A549 treated with ZK216348 at 1 μM for 4 hours (cell line): ENCODE measurements around the gene RHOH. TPM values are rescaled to one million over a fixed set of nuclear protein-coding genes. Genes with fewer than 3 reads are reported as not detected.

ENCODE experiments used
- total RNA-seq: library from RNA; stranded (reverse); fragments of 200-300 nt; extraction: Qiagen RNA extraction; gene quantifications from 5 replicates; pipeline ENCODE4 v1.2.3, GENCODE V29; 2022; ENCODE audit warnings: low read depth

The RHOH gene, protein sequence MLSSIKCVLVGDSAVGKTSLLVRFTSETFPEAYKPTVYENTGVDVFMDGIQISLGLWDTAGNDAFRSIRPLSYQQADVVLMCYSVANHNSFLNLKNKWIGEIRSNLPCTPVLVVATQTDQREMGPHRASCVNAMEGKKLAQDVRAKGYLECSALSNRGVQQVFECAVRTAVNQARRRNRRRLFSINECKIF
- 0.15 to 0.23 TPM (median 0.19 TPM) in 4 of 5 replicates, not detected in the other for total RNA-seq

DNA sequence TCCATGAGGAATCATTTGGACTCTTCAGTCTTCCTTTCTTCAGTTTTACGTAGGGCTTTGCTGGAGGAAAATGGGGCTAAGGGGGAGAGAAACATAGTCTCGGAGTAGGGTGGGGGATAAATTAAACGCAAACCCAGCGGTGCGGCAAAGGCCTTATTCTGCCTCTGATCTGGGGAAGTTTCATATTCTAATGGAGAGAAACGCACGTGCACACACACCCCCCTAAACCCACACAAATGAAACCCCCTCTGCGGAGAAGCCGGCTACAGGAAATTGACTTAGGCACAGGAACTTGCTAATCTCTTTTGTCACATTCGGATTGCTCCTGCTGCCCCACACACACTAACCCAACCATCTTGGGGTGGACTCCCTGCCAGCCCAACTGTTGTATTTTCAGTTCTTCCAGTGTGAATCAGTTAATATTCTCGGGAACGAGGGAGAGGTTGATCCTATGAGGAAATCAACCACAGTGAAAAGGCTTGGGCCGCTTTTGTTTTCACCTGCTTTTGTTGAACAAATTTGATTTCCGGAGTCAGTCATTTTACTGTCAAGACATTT is at the start of gene RHOH:
Gene RHOH, plus strand, starts transcription at position 308 of the 558 bp plus-strand sequence. CDS start 46,356 bp downstream, outside the sequence.

Other genes starting within 250 kb of the RHOH start
- 18.8 to 32.0 TPM (median 26.8 TPM) in 5 replicates for gene PDS5A, start 219.1 kb upstream of the RHOH start, total RNA-seq
- gene N4BP2, start 140.2 kb upstream of the RHOH start, total RNA-seq = 1.2 to 3.3 TPM (median 3.2 TPM) in 5 replicates
- 0.99 to 1.6 TPM (median 1.1 TPM) in 5 replicates for gene CHRNA9, start 138.3 kb downstream of the RHOH start, total RNA-seq